ENCODE results near the gene THAP4. TPM values are rescaled to one million over a fixed set of nuclear protein-coding genes. Genes with fewer than 3 reads are reported as not detected.

THAP4 gene
- total RNA-seq, 1 donor = 43.4 TPM

- TF ChIP-seq, protein P1, sequence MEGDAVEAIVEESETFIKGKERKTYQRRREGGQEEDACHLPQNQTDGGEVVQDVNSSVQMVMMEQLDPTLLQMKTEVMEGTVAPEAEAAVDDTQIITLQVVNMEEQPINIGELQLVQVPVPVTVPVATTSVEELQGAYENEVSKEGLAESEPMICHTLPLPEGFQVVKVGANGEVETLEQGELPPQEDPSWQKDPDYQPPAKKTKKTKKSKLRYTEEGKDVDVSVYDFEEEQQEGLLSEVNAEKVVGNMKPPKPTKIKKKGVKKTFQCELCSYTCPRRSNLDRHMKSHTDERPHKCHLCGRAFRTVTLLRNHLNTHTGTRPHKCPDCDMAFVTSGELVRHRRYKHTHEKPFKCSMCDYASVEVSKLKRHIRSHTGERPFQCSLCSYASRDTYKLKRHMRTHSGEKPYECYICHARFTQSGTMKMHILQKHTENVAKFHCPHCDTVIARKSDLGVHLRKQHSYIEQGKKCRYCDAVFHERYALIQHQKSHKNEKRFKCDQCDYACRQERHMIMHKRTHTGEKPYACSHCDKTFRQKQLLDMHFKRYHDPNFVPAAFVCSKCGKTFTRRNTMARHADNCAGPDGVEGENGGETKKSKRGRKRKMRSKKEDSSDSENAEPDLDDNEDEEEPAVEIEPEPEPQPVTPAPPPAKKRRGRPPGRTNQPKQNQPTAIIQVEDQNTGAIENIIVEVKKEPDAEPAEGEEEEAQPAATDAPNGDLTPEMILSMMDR (IDR thresholded peaks at IDR 0.05; ENCODE audit: extremely low read depth, low read depth, low read length) = no peak
- Histone ChIP-seq H3K9me3 (ENCODE audit: low read depth, low read length) (no peaks in the 10 kb centered on the region), H2AFZ (ENCODE audit: low read length) (no peak overlapping the region), H4K20me1 (ENCODE audit: insufficient read depth, low read length) (peaks cover 70% of the 10 kb centered on the region), H3K4me2 (ENCODE audit: insufficient read depth, low read length) (no peak overlapping the region), H3K36me3 (ENCODE audit: insufficient read depth, low read length) (peaks cover 38% of the 10 kb centered on the region), H3K4me1 (ENCODE audit: insufficient read depth, low read length) (no peaks in the 10 kb centered on the region), H3K27me3 (ENCODE audit: insufficient read depth, low read length) (no peaks in the 10 kb centered on the region), H3K4me3 (ENCODE audit: insufficient read depth, low read length) (no peak overlapping the region), H3K27ac (ENCODE audit: low read depth, low read length) (no peak overlapping the region), H3K79me2 (ENCODE audit: insufficient read depth, low read length) (peaks cover 89% of the 10 kb centered on the region)
- DNase-seq (ENCODE audit: insufficient read length, low spot score, missing footprints) = no peak
These were observed 11.5 kb upstream of the THAP4 start for GRCh38 chr2:241648453-241648852.

DNA sequence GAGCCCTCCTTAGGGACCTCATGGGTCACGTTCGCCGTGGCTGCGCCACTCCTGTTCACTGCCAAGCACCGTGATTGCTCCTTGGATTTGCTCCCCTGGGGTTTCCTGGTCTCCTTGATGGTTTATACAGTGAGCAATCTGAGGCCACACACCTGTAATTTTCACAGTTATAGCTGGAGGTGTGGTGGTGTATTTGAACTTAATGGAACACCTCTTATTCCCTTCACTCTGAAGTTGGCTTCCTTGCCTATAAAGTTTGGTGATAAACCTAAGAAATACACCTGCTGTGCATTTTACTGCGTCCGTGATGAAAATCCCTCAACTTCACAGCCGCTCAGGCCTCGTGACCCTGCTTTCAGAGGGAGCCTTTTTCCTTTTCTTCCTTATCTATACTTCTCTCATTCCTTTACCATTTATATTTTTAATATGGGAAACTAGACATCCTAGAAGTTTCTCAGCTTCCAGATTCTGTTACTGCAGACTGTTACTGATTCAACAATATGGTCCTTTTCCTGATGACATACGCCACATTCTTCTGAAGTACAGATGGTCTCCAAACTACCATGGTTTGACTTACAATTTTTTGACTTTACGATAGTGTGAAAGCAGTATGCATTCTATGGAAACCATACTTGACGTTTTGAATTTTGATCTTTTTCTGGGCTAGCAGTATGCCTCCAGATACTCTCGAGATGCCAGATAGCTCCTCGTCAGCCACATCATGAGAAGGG lies 9.1 kb upstream of the THAP4 start:
- Histone ChIP-seq H2AFZ (ENCODE audit: low read length) (no peak overlapping the region), H3K36me3 (ENCODE audit: insufficient read depth, low read length) (peaks cover 15% of the 10 kb centered on the region), H3K4me1 (ENCODE audit: insufficient read depth, low read length) (peaks cover 2% of the 10 kb centered on the region), H3K9me3 (ENCODE audit: low read depth, low read length) (no peaks in the 10 kb centered on the region), H3K4me3 (ENCODE audit: insufficient read depth, low read length) (no peak overlapping the region), H3K79me2 (ENCODE audit: insufficient read depth, low read length) (peaks cover 87% of the 10 kb centered on the region), H4K20me1 (ENCODE audit: insufficient read depth, low read length) (peaks cover 64% of the 10 kb centered on the region), H3K27ac (ENCODE audit: low read depth, low read length) (no peak overlapping the region), H3K27me3 (ENCODE audit: insufficient read depth, low read length) (no peaks in the 10 kb centered on the region), H3K4me2 (ENCODE audit: insufficient read depth, low read length) (no peak overlapping the region)
- no peak for DNase-seq (ENCODE audit: insufficient read length, low spot score, missing footprints)
- TF ChIP-seq, protein P1 (IDR thresholded peaks at IDR 0.05; ENCODE audit: extremely low read depth, low read depth, low read length) = no peak

- Histone ChIP-seq H3K27ac (ENCODE audit: low read depth, low read length) (no peak overlapping the region), H4K20me1 (ENCODE audit: insufficient read depth, low read length) (peaks cover 63% of the 10 kb centered on the region), H2AFZ (ENCODE audit: low read length) (no peak overlapping the region), H3K79me2 (ENCODE audit: insufficient read depth, low read length) (peaks cover 87% of the 10 kb centered on the region), H3K4me1 (ENCODE audit: insufficient read depth, low read length) (peaks cover 2% of the 10 kb centered on the region), H3K27me3 (ENCODE audit: insufficient read depth, low read length) (no peaks in the 10 kb centered on the region), H3K4me2 (ENCODE audit: insufficient read depth, low read length) (no peak overlapping the region), H3K9me3 (ENCODE audit: low read depth, low read length) (no peaks in the 10 kb centered on the region), H3K36me3 (ENCODE audit: insufficient read depth, low read length) (peaks cover 12% of the 10 kb centered on the region), H3K4me3 (ENCODE audit: insufficient read depth, low read length) (no peak overlapping the region)
- TF ChIP-seq, protein P1 (IDR thresholded peaks at IDR 0.05; ENCODE audit: extremely low read depth, low read depth, low read length) = no peak
- DNase-seq (ENCODE audit: insufficient read length, low spot score, missing footprints) = no peak
These were observed 8.3 kb upstream of the THAP4 start for GRCh38 chr2:241645056-241645914.

GRCh38 chr2:241641631-241642030 lies 4.7 kb upstream of the THAP4 start:
- Histone ChIP-seq H3K27me3 (ENCODE audit: insufficient read depth, low read length) (no peaks in the 10 kb centered on the region), H4K20me1 (ENCODE audit: insufficient read depth, low read length) (peaks cover 60% of the 10 kb centered on the region), H3K27ac (ENCODE audit: low read depth, low read length) (no peak overlapping the region), H3K79me2 (ENCODE audit: insufficient read depth, low read length) (peaks cover 86% of the 10 kb centered on the region), H3K4me3 (ENCODE audit: insufficient read depth, low read length) (no peak overlapping the region), H3K4me1 (ENCODE audit: insufficient read depth, low read length) (peaks cover 9% of the 10 kb centered on the region), H3K9me3 (ENCODE audit: low read depth, low read length) (no peaks in the 10 kb centered on the region), H2AFZ (ENCODE audit: low read length) (no peak overlapping the region), H3K4me2 (ENCODE audit: insufficient read depth, low read length) (no peak overlapping the region), H3K36me3 (ENCODE audit: insufficient read depth, low read length) (peaks cover 23% of the 10 kb centered on the region)
- TF ChIP-seq, protein P1 (IDR thresholded peaks at IDR 0.05; ENCODE audit: extremely low read depth, low read depth, low read length) = no peak
- DNase-seq (ENCODE audit: insufficient read length, low spot score, missing footprints) = peak; percentile 62

Measured in osteoblast (primary cell).